HepG2 (cell line): Measurements from ENCODE around the gene OR10H1. TPM values are rescaled to one million over a fixed set of nuclear protein-coding genes. Genes with fewer than 3 reads are reported as not detected.

Experiments used
- AKAP8 ChIP-seq: sonication (generic); formaldehyde crosslinking; IDR thresholded peaks from 2 replicates; pipeline ENCODE4 v1.5.1; 2020; ENCODE audit warnings: mild to moderate bottlenecking, missing genetic modification reagents
- ASH2L ChIP-seq: fragments of 300-600, 200-600 bp; sonication (generic); IDR thresholded peaks from 2 replicates; pipeline ENCODE4 v1.7.0; 2017; ENCODE audit warnings: low read depth, mild to moderate bottlenecking, moderate library complexity, mixed read lengths, low read length; ENCODE audit not compliant: insufficient read length
- CREB1 ChIP-seq, 2 experiments: fragments of 450-650 bp in 1 of 2; IDR thresholded peaks; 2 replicates each; pipeline ENCODE4 v1.6.1; 2016 to 2017; ENCODE audit warnings: control low read depth in 1 of 2, mild to moderate bottlenecking in 1 of 2, missing compliant biosample characterization in 1 of 2, missing genetic modification characterization in 1 of 2
- CREM ChIP-seq, 2 experiments: sonication (generic) in 1 of 2; formaldehyde crosslinking in 1 of 2; IDR thresholded peaks; 2 replicates each; pipeline versions ENCODE4 v1.4.0 to v1.6.1; 2016 to 2020; ENCODE audit warnings: antibody characterized with exemption in 1 of 2, mild to moderate bottlenecking in 1 of 2, missing genetic modification reagents in 1 of 2
- GTF2F1 ChIP-seq: fragments of 150-350 bp; IDR thresholded peaks from 2 replicates; pipeline ENCODE4 v1.6.1; 2014; ENCODE audit warnings: low read length
- HIVEP1 ChIP-seq: sonication (generic); formaldehyde crosslinking; IDR thresholded peaks from 2 replicates; pipeline ENCODE4 v1.4.0; 2020; ENCODE audit warnings: mild to moderate bottlenecking, missing genetic modification reagents
- KAT8 ChIP-seq: IDR thresholded peaks from 2 replicates; pipeline ENCODE4 v1.6.1; 2016; ENCODE audit warnings: missing genetic modification reagents, missing compliant biosample characterization
- MTERF4 ChIP-seq: sonication (generic); formaldehyde crosslinking; IDR thresholded peaks from 2 replicates; pipeline ENCODE4 v1.8.0; 2023; ENCODE audit warnings: mild to moderate bottlenecking, missing genetic modification reagents
- MXD1 ChIP-seq: sonication (generic); formaldehyde crosslinking; IDR thresholded peaks from 2 replicates; pipeline ENCODE4 v1.4.0; 2020; ENCODE audit warnings: mild to moderate bottlenecking, missing genetic modification reagents
- NFATC3 ChIP-seq: sonication (generic); formaldehyde crosslinking; IDR thresholded peaks from 2 replicates; pipeline ENCODE4 v1.5.1; 2020; ENCODE audit warnings: mild to moderate bottlenecking, missing genetic modification reagents
- POLR2A ChIP-seq, 2 experiments: IDR thresholded peaks; 2 replicates each; pipeline ENCODE4 v1.6.1; 2011; ENCODE audit warnings: low read depth in 2 of 2, low read length in 2 of 2, mild to moderate bottlenecking in 1 of 2, moderate library complexity in 1 of 2; ENCODE audit not compliant: insufficient read depth in 1 of 2
- SAFB2 ChIP-seq: sonication (generic); formaldehyde crosslinking; IDR thresholded peaks from 2 replicates; pipeline ENCODE4 v1.5.1; 2020; ENCODE audit warnings: missing genetic modification reagents, low read depth, mild to moderate bottlenecking, borderline replicate concordance
- UBTF ChIP-seq: sonication (generic); formaldehyde crosslinking; IDR thresholded peaks from 2 replicates; pipeline ENCODE4 v1.4.0; 2020; ENCODE audit warnings: mild to moderate bottlenecking, missing genetic modification reagents
- ZNF292 ChIP-seq: sonication (generic); formaldehyde crosslinking; IDR thresholded peaks from 2 replicates; pipeline ENCODE4 v1.8.1; 2022; ENCODE audit warnings: mild to moderate bottlenecking, low read depth, missing genetic modification reagents, borderline replicate concordance
- ZNF446 ChIP-seq: sonication (generic); formaldehyde crosslinking; IDR thresholded peaks from 2 replicates; pipeline ENCODE4 v1.5.0; 2020; ENCODE audit warnings: mild to moderate bottlenecking, missing genetic modification reagents
- ZNF687 ChIP-seq: sonication (generic); formaldehyde crosslinking; IDR thresholded peaks from 2 replicates; pipeline ENCODE4 v1.5.1; 2020; ENCODE audit warnings: mild to moderate bottlenecking, missing genetic modification reagents, moderate library complexity
- polyA plus RNA-seq, 8 experiments: library from polyadenylated mRNA; depleted of rRNA in 3 of 8; stranded (reverse) in 7 of 8; unstranded in 1 of 8; fragments of >200 nt; fragmentation: Illumina TruSeq in 4 of 8; extraction: Trizol in 4 of 8; gene quantifications; 2 replicates each; pipeline versions ENCODE4 v1.2.1 to v1.2.3, GENCODE V29; 2011 to 2016; ENCODE audit warnings: low read depth in 4 of 8, missing spikeins in 1 of 8, mixed read lengths in 1 of 8; ENCODE audit not compliant: insufficient read depth in 1 of 8
- total RNA-seq, 5 experiments: library from RNA; depleted of rRNA; stranded (reverse); fragments of >200 nt; fragmentation: Illumina TruSeq; extraction: Trizol; gene quantifications; 2 replicates each; pipeline ENCODE4 v1.2.3, GENCODE V29; 2016; ENCODE audit warnings: low read depth in 1 of 5

OR10H1 gene
- total and polyA plus RNA-seq, 2 of the 13 experiments (the other 11 are each of a cell fraction or from before 2014, with no cell fraction given): not detected

- TF ChIP-seq ZNF687: peak; percentile 82
- no peak for TF ChIP-seq AKAP8
- TF ChIP-seq UBTF (CRISPR knock-in tag): peak; percentile 92
- peak; percentile 63 to 68 for TF ChIP-seq POLR2A (IDR thresholded peaks at IDR 0.05; ENCODE audit: insufficient read depth in 1 of 2, low read depth in 2 of 2, low read length in 2 of 2)
- no peak for TF ChIP-seq ZNF292 (CRISPR knock-in tag)
- peak; percentile 50; the same call in 1 of the 2 replicates for TF ChIP-seq HIVEP1 (CRISPR knock-in tag)
- TF ChIP-seq CREM (IDR thresholded peaks at IDR 0.05): 0 out of 2 replicates have a peak, but pooled peaks have one; percentile 28
- TF ChIP-seq CREM (CRISPR knock-in tag; IDR thresholded peaks at IDR 0.05): no peak
- peak; percentile 57; the same call in 1 of the 2 replicates for TF ChIP-seq SAFB2 (CRISPR knock-in tag)
- peak; percentile 76 for TF ChIP-seq ZNF446 (CRISPR knock-in tag)
- no peak for TF ChIP-seq NFATC3
- TF ChIP-seq CREB1 (IDR thresholded peaks at IDR 0.05): no peak
- peak; percentile 70; the same call in 1 of the 2 replicates for TF ChIP-seq CREB1 (CRISPR knock-in tag; IDR thresholded peaks at IDR 0.05)
- peak; percentile 91 for TF ChIP-seq KAT8
- TF ChIP-seq MTERF4: peak; percentile 41; the same call in 1 of the 2 replicates
- TF ChIP-seq MXD1 (CRISPR knock-in tag): peak; percentile 65
- peak; percentile 16 for TF ChIP-seq ASH2L
- no peak for TF ChIP-seq GTF2F1
These were observed 21.1 kb upstream of the OR10H1 start (continued) for GRCh38 chr19:15836330-15837220.
